Gastroesophageal sphincter (tissue), 4 donors: Measurements from ENCODE around the gene LRRC41. TPM values are rescaled to one million over a fixed set of nuclear protein-coding genes. Genes with fewer than 3 reads are reported as not detected.

Source experiments
- ATAC-seq: fragments of 150-250 bp; one replicate; pipeline ENCODE4 v1.9.1; 2016; ENCODE audit warnings: mild to moderate bottlenecking, moderate library complexity
- H3K27ac ChIP-seq, 4 donors: fragments of 200-600 bp; sonication (generic) in 3 of 4; 1 replicate in 3 of 4; 2 replicates in 1 of 4; pipeline ENCODE4 v1.5.1; 2016 to 2019
- H3K27me3 ChIP-seq: fragments of 200-600 bp; sonication (generic); one replicate; pipeline ENCODE4 v1.5.1; 2019
- H3K36me3 ChIP-seq, 2 donors: fragments of 200-600 bp; sonication (generic); one replicate each; pipeline ENCODE4 v1.5.1; 2019; ENCODE audit warnings: control low read depth in 1 of 2
- H3K4me1 ChIP-seq, 3 donors: fragments of 200-600 bp; sonication (generic); 1 replicate in 2 of 3; 2 replicates in 1 of 3; pipeline ENCODE4 v1.5.1; 2016 to 2019; ENCODE audit warnings: control low read depth in 2 of 3
- H3K4me3 ChIP-seq, 2 donors: fragments of 200-600 bp; sonication (generic); one replicate each; pipeline ENCODE4 v1.5.1; 2019; ENCODE audit warnings: mild to moderate bottlenecking in 1 of 2, moderate library complexity in 1 of 2
- H3K9me3 ChIP-seq, 3 donors: fragments of 200-600 bp; sonication (generic); one replicate each; pipeline ENCODE4 v1.5.1; 2017 to 2019; ENCODE audit warnings: control low read depth in 2 of 3
- CTCF ChIP-seq, 4 experiments: fragments of 200-600 bp in 2 of 4; fragments of 450-650 bp in 2 of 4; sonication (generic) in 1 of 4; IDR thresholded peaks; one replicate each; pipeline ENCODE4 v1.5.1; 2017 to 2019; ENCODE audit warnings: antibody characterized with exemption in 4 of 4, mild to moderate bottlenecking in 2 of 4, moderate library complexity in 2 of 4
- EP300 ChIP-seq: sonication (generic); formaldehyde crosslinking; IDR thresholded peaks from one replicate; pipeline ENCODE4 v1.6.1; 2017; ENCODE audit warnings: antibody characterized with exemption, mild to moderate bottlenecking
- POLR2A ChIP-seq, 2 donors: fragments of 450-650 bp; IDR thresholded peaks; one replicate each; pipeline ENCODE4 v1.6.1; 2017; ENCODE audit warnings: antibody characterized with exemption in 2 of 2, mild to moderate bottlenecking in 2 of 2, moderate library complexity in 1 of 2
- POLR2AphosphoS5 ChIP-seq: sonication (generic); formaldehyde crosslinking; IDR thresholded peaks from one replicate; pipeline ENCODE4 v1.6.1; 2017; ENCODE audit warnings: antibody characterized with exemption
- WGBS, 2 donors: methylation state at CpG; one replicate each; pipeline ENCODE4 v1.1.5; 2018; ENCODE audit warnings: low coverage in 1 of 2; 5-methylcytosine and 5-hydroxymethylcytosine counted together
- total RNA-seq, 4 donors: library from RNA; depleted of rRNA; stranded (reverse); fragments of >200 nt; gene quantifications; one replicate each; pipeline ENCODE4 v1.1.0, GENCODE V29; 2016

LRRC41 gene
- total RNA-seq, 4 donors from 2014 or later, result 55.6 to 77.9 (median 66.7) TPM

DNA sequence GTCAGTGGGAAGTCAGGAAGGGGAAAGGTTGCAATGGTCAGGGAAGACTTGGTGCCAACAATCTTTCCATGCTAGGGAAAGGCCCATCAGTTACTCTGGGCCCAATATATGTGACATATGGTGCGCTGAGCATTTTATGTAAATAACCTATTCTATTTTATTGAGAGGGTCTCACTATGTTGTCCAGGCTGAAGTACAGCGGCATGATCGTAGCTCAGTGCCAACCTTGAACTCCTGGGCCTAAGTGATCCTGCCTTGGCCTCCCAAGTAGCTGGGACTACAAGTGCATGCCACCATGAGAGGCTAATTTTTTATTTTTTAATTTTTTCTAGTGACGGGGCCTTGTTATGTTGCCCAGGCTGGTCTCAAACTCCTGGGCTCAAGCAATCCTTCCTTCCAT lies 6.9 kb upstream of the LRRC41 start:
- TF ChIP-seq EP300 (no peak), POLR2AphosphoS5 (no peak), CTCF (IDR thresholded peaks at IDR 0.05) (no peak)
- 93 to 97% methylated on average over 2 to 4 of the region's 4 CpGs for WGBS, 2 donors
- H3K27ac ChIP-seq, result no peak overlapping the region
- no peaks in the 10 kb centered on the region for H3K9me3 ChIP-seq
- no peak for ATAC-seq
- peaks cover 0 to 37% (median 0%) of the 10 kb centered on the region in 3 donors for H3K4me1 ChIP-seq
- no peaks in the 10 kb centered on the region for H3K27me3 ChIP-seq
- H3K4me3 ChIP-seq, result no peak overlapping the region
- peaks cover 4 to 63% of the 10 kb centered on the region in 2 donors for H3K36me3 ChIP-seq

DNA sequence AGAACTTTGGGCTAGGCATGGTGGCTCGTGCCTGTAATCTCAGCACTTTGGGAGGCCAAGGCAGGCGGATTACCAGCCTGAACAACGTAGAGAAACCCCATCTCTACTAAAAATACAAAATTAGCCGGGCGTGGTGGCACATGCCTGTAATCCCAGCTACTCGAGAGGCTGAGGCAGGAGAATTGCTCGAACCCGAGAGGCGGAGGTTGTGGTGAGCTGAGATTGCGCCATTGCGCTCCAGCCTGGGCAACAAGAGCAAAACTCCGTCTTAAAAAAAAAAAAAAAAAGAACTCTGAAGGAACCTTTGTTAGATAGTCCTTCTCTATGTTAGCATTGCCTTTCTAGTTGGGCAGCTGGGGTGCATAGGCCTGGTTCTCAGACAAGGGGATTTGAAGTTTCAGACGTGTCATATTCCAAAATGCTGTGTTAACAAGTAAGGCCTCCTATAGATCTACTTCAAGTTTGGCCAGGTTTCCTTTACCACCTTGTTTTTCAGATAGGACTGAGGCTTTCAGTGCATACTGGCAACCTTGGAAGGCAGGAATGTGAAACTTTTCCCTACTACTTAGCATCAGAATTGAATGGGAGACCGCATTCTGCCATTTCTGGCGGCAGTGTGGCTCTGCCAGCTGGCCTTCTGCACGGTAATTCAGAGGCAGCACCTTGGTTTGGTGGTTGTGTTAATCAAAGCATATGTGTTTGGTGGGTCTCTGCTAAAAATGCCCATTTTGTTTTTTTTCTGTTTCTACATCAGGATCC lies 6.2 kb upstream of the LRRC41 start:
- no peak for ATAC-seq
- 81 to 87% methylated on average over 5 to 10 of the region's 16 CpGs for WGBS, 2 donors
- Histone ChIP-seq H3K4me3 (no peak overlapping the region), H3K9me3 (no peaks in the 10 kb centered on the region), H3K27me3 (no peaks in the 10 kb centered on the region), H3K27ac (no peak overlapping the region), H3K4me1 (peaks cover 0 to 44% (median 4%) of the 10 kb centered on the region in 3 donors), H3K36me3 (peaks cover 4 to 56% of the 10 kb centered on the region in 2 donors)
- no peak for TF ChIP-seq POLR2A (IDR thresholded peaks at IDR 0.05)
- TF ChIP-seq CTCF (IDR thresholded peaks at IDR 0.05), result no peak
- no peak for TF ChIP-seq EP300
- no peak for TF ChIP-seq POLR2AphosphoS5

- peaks cover 0 to 58% (median 14%) of the 10 kb centered on the region in 3 donors for H3K4me1 ChIP-seq
- WGBS, 2 donors, result 78 to 93% methylated on average over 4 to 8 of the region's 8 CpGs
- no peak overlapping the region for H3K4me3 ChIP-seq
- no peaks in the 10 kb centered on the region for H3K27me3 ChIP-seq
- no peak for TF ChIP-seq CTCF (IDR thresholded peaks at IDR 0.05)
- TF ChIP-seq POLR2AphosphoS5, result no peak
- TF ChIP-seq EP300, result no peak
- no peak for TF ChIP-seq POLR2A (IDR thresholded peaks at IDR 0.05)
- no peak for ATAC-seq
- peaks cover 4 to 22% of the 10 kb centered on the region in 2 donors for H3K36me3 ChIP-seq
- H3K9me3 ChIP-seq, result no peaks in the 10 kb centered on the region
- H3K27ac ChIP-seq, result no peak overlapping the region
Measured at GRCh38 chr1:46306159-46306530, 2.7 kb upstream of the LRRC41 start.

- TF ChIP-seq POLR2A (IDR thresholded peaks at IDR 0.05) (no peak), POLR2AphosphoS5 (no peak), EP300 (no peak), CTCF (IDR thresholded peaks at IDR 0.05) (no peak)
- WGBS, 2 donors, result 0% methylated on average over 3 to 10 of the region's 14 CpGs
Measured at GRCh38 chr1:46303872-46304326, 483 bp upstream of the LRRC41 start.

DNA sequence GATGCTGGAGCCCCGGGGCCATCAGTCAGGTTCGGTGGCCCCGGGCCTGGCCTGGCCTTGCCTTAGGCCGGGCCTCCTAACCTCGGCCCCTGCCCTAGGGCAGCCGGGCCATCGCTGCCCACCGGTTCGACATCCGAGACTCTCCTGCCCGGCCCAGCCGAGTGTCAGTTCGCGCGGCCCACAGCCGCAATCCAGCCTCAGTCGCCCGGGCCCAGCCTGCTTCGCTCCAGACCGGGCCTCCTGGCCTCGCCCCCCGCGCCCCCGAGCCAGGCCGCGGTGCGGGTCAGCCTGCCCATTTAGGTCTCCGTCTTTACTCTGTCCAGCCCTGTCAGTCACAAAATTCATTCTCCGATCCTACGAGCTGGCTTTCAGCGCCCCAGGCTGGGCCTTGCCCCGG lies 777 bp downstream of the LRRC41 start:
- H3K27ac ChIP-seq, result peak overlapping the region; percentile 89 to 99 (median 98)
- no CpG with 5 or more reads among the region's 32 CpGs for WGBS, 2 donors
- H3K4me1 ChIP-seq, result peaks cover 0 to 76% (median 30%) of the 10 kb centered on the region in 3 donors
- no peaks in the 10 kb centered on the region for H3K9me3 ChIP-seq
- H3K36me3 ChIP-seq, result peaks cover 0 to 4% of the 10 kb centered on the region in 2 donors
- TF ChIP-seq CTCF (IDR thresholded peaks at IDR 0.05) (no peak), POLR2A (IDR thresholded peaks at IDR 0.05) (no peak), POLR2AphosphoS5 (no peak), EP300 (no peak)
- H3K4me3 ChIP-seq, result peak overlapping the region; percentile 67 to 90
- no peaks in the 10 kb centered on the region for H3K27me3 ChIP-seq
- peak; percentile 32 for ATAC-seq

More at GRCh38 chr1:46303872-46304326, 483 bp upstream of the LRRC41 start:
- no peak for ATAC-seq
- Histone ChIP-seq H3K27ac (peak overlapping the region; percentile 89 to 99 (median 98)), H3K4me3 (peak overlapping the region; percentile 67 to 90), H3K4me1 (peaks cover 0 to 79% (median 30%) of the 10 kb centered on the region in 3 donors), H3K27me3 (no peaks in the 10 kb centered on the region), H3K9me3 (no peaks in the 10 kb centered on the region), H3K36me3 (no peaks in the 10 kb centered on the region)
